RCC 7860 (cell line): ENCODE measurements around the gene CORO6.
"Not testable (repeated sequence)": the region's sequence is repeated elsewhere in the genome, so short reads cannot be mapped to it uniquely, and the experiment has no call there.

Source experiments
- DNase-seq: peaks from one replicate; pipeline ENCODE4 v3.0.0-alpha.2; 2015; ENCODE audit warnings: low spot score
- FAIRE-seq: peaks from 2 replicates; lab custom pipeline; 2012; peaks lifted over from hg19 to GRCh38; lab: Jason Lieb, UNC

The CORO6 gene

GRCh38 chr17:29622337-29623282, at the start of gene CORO6:
CORO6 (minus strand) TSS chr17:29622912; CDS start chr17:29621421, 1,491 bp downstream.
- FAIRE-seq (no peak), DNase-seq (no peak)

- DNase-seq, result no peak
- FAIRE-seq, result no peak
Measured at GRCh38 chr17:29671661-29672060, 48.9 kb upstream of the CORO6 start.

- FAIRE-seq (no peak), DNase-seq (no peak)
Measured at GRCh38 chr17:29669266-29669665, 46.6 kb upstream of the CORO6 start.

- DNase-seq (no peak), FAIRE-seq (no peak)
Measured at GRCh38 chr17:29667969-29668368, 45.3 kb upstream of the CORO6 start.

DNA sequence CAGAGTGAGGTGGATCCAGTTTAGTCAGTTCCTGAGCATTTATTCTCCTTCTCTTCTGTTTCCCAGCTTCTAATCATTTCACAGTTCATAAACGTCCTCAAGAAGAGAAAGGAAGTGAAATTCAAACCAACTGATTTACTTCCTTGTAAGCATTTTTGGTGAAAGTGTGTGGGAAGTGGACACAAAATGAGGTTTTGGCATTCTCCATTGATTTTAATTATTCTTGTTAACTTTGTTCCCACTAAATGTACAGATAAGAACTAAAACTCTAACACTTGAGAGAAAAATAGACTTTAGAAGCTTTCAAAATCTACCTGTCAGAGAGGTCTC, 42.7 kb upstream of the CORO6 start:
- no peak for FAIRE-seq

DNA sequence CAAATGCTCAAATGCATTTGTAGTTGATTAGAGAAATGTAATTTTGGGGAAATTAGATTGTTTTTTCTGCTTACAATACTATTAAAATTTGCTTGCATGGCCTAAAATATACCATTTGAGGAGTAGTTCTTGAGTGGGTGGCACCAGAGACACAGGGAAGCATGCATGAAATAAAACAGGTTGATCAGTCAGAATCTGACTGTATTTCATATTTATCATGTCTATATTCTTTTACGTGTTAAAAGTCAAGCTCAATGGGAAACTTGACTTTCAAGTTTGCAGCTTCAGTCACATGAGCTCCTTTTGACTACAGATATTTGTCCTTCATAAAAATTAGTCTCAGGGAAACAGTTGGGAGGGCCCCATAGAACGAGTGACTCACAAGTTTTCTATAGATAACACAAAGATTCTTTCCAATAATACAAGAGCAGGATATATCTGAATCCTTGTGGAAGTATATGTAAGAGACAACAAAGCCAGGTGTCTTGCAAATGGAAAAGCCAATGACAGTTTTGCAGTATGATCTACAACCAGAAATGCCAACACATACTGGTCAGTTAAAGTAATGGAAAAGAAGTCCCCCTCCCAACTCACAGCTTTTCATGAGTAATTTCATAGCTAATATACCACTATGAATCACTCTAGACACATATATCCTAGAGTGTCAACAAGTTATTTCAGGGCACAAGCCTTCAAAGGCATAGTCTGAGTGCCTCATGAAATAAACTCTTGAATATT, 42.2 kb upstream of the CORO6 start:
- FAIRE-seq (no peak), DNase-seq (peak; percentile 38)

More for the DNA sequence above, 42.7 kb upstream of the CORO6 start:
- DNase-seq, result no peak

DNA sequence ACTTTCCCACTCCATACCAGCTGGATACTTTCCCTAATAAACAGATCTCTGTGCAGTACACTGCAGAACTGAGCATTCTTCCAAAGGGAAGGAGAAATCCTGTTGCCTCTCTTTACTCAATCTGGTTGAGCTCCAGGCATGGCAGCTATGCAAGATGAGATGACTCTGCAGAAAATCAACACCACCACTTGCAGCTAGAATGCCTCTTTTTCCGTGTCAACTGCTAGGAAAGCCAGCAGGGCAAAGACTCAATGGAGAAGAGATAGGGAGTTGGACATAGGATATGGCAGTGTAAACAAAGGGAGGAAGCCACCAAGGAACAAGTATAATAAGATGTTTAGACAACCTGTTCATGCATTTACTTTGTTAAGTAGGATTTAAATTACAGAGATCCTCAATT, 40.4 kb upstream of the CORO6 start:
- no peak for FAIRE-seq

GRCh38 chr17:29661213-29661612, 38.5 kb upstream of the CORO6 start:
- no peak for DNase-seq
- no peak for FAIRE-seq

More for the DNA sequence above, 40.4 kb upstream of the CORO6 start:
- no peak for DNase-seq

DNA sequence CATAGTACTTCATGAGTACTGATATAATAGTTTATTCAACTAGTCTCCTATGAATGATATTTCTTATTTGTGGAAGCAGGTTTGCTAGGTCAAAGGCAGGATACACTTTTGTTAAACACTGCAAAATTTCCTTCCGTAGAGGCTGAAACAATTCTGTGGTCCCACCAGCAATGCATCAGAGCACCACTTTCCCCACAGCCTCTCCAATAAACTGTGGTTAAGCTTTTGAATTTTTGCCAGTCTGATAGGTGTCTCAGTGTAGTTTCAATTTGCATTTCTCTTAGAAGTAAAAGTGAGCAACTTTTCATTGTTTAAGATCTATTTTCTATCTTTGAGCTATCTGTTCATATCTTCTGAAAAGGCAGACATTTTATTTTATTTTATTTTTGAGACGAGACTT, 36.4 kb upstream of the CORO6 start:
- DNase-seq, result no peak
- no peak for FAIRE-seq

DNA sequence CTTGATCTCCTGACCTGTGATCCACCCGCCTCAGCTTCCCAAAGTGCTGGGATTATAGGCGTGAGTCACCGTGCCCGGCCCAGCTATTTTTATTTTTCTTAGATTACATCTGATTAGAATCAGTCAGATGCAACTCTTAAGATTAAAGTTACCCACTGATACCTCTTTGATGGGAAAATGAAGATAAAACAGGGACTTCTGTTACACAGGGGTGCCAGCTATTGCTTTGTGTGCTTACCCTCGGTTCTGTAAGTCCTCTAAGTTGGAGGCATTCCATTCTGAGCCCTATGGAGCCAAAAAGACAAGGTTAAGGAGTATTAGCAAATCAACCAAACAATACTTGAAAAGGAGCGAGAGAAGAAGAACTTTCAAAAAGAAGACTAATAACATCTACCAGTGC, 32.6 kb upstream of the CORO6 start:
- FAIRE-seq (no peak), DNase-seq (no peak)

GRCh38 chr17:29653995-29654714, 31.4 kb upstream of the CORO6 start:
- FAIRE-seq, result no peak
- no peak for DNase-seq

GRCh38 chr17:29652976-29653375, 30.3 kb upstream of the CORO6 start:
- no peak for DNase-seq
- FAIRE-seq, result no peak

- DNase-seq, FAIRE-seq: not testable (repeated sequence)
Measured at GRCh38 chr17:29651913-29652312, 29.2 kb upstream of the CORO6 start.

- no peak for DNase-seq
- no peak for FAIRE-seq
Measured at GRCh38 chr17:29650396-29650795, 27.7 kb upstream of the CORO6 start.

DNA sequence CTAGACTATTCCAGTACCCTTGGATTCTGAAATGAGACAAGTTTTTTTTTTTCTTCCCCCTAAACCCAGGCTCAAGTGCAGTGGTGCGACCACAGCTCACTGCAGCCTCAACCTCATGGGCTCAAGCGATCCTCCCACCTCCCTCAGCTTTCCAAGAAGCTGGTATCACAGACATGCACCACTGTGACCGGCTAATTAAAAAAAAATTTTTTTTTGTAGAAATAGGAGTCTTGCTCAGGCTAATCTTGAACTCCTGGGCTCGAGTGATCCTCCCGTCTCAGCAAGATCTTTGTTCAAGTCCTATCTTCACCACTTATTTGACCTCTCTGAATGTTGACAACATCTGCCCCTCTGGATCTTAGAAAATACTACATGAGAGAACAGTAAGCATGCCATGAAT, 26.6 kb upstream of the CORO6 start:
- FAIRE-seq (no peak), DNase-seq (no peak)

GRCh38 chr17:29648005-29648404, 25.3 kb upstream of the CORO6 start:
- no peak for FAIRE-seq
- DNase-seq, result no peak

DNA sequence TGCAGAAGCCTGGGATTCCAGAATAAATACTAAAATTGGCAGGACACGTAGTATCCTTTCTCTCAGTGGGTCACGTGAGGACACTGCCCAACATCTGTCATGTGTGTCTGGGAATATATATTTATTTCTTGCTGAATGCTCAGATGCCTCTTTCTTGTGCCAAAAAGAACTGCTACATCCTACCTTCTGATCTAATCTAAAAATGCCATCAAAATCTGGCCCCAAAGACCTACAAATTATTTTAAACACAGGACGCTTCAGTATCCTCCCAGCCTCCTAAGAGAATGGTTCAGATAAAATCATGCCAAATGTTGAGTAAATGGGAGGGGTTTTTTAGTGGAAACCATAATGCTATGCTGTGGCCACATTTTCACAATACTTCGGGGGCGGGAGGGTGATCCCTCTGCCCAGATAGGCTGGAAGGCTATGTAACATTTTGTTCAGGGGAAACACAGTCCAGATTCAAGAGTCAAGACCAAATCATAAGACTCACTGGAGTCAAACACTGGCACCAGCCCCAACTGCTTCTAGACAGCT, 22.9 kb upstream of the CORO6 start:
- DNase-seq, result no peak
- no peak for FAIRE-seq

DNA sequence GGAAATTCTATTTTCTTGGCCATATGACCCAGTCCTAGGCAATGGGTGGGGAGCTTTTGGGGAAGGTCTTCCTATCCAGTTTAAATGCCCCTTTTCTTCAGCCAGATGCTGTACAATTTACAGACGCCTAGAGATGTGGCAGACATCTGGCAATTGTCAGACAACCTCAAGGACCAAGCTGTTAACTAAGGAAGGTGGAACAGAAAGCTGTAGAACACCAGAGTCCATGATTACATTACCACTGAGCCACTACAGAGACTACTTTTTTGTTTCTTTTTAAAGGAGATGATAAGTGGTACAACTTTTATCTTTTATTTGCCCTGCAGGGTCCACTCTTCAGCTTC, 21.1 kb upstream of the CORO6 start:
- DNase-seq (no peak), FAIRE-seq (no peak)

GRCh38 chr17:29642171-29642611, 19.5 kb upstream of the CORO6 start:
- no peak for FAIRE-seq
- DNase-seq, result no peak

GRCh38 chr17:29640981-29641642, 18.4 kb upstream of the CORO6 start:
- FAIRE-seq (no peak), DNase-seq (no peak)

DNA sequence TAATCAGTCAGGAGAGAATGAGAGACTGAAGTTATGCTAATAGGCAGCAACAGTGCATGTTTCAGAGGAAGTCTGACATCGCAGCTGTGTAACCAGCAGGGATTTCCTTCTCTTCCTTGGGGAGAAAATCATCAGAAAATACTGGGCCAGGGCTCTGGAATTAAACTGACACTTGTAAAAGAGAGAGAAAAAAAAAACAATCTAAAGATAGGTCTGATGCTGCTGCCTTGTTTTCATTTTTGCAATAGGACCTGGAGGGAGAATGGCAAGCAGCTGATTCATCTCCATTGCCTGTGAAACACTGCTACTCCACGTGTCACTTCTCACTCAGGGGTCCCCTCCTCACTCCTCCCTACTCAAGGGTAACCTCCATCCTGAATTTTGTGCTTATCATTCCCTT, 17.7 kb upstream of the CORO6 start:
- FAIRE-seq (no peak), DNase-seq (no peak)
